Measurements from ENCODE around the gene LIN54. TPM values are rescaled to one million over a fixed set of nuclear protein-coding genes. Genes with fewer than 3 reads are reported as not detected.

LIN54 gene
- total and polyA plus RNA-seq, 9 of the 15 experiments (the other 6 are each of a cell fraction or from before 2014, with no cell fraction given) = 2.2 to 22.5 (median 15.8) TPM

DNA sequence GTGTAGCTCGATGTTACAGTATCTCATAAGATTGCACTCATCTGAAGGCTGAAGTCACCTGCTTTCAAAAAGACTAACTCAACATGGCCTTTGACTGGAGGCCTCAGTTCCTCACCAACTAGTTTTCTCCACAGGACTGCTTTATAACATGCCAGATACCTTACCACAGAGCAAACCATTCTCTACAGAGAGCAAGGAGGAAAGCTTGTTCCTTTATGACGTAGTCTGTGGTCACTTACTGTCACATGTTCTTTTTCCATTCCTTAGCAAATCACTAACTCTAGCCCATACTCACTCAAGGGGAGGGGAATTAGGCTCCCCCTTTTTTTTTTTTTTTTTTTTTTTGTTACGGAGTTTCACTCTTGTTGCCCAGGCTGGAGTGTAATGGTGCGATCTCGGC, 106.9 kb downstream of the LIN54 start:
- no peaks in the 10 kb centered on the region for H3K27me3 ChIP-seq (ENCODE audit: control insufficient read depth in 2 of 2, insufficient read depth in 2 of 2, low read length in 2 of 2)
- H3K36me3 ChIP-seq (ENCODE audit: control insufficient read depth, insufficient read depth, low read length) = peaks cover 11% of the 10 kb centered on the region; the same call in 1 of the 3 replicates
- in situ Hi-C loops (cut with MboI) = no loop called here
- H3K4me3 ChIP-seq = no peak overlapping the region
- no peak for FAIRE-seq
- no peak overlapping the region for H3K27ac ChIP-seq (ENCODE audit: extremely low read depth, low read depth, low read length)
- WGBS (ENCODE audit: insufficient coverage, low coverage, missing lambda C conversion rate) = 64% methylated on average over 2 of the region's 5 CpGs
- peak in 1 of 4 experiments; percentile 12 for DNase-seq (ENCODE audit: extremely low read depth in 1 of 4, low spot score in 3 of 4)
- ChIA-PET POLR2A (interaction anchor here (1.3 to 2.2 kb wide), 2 partner anchors 8 to 15 kb away, joined by 3 to 8 read pairs; no protein-coding TSS in a partner anchor), CTCF (ENCODE audit: low intra/inter-chr PET ratio) (no interaction called here)
- peaks cover 39% of the 10 kb centered on the region for H3K79me2 ChIP-seq (ENCODE audit: control insufficient read depth, insufficient read depth, low read length)
- H3K9me1 ChIP-seq (ENCODE audit: control insufficient read depth, insufficient read depth, low read length) = no peaks in the 10 kb centered on the region
- BruUV-seq (replicated peaks) = no TSS peak
- H3K4me1 ChIP-seq (replicated peaks in 1 of 2; ENCODE audit: control insufficient read depth in 2 of 2, insufficient read depth in 2 of 2, low read length in 2 of 2) = peaks cover 5 to 14% of the 10 kb centered on the region in 2 experiments; a peak in 2 of 5 replicates
- no peak overlapping the region for H3K9ac ChIP-seq (ENCODE audit: insufficient read depth in 1 of 2, low read depth in 2 of 2, low read length in 2 of 2)
- no peak for TF ChIP-seq TCF7L2 (IDR thresholded peaks at IDR 0.05; ENCODE audit: low read depth, low read length)
- TF ChIP-seq, protein P1, sequence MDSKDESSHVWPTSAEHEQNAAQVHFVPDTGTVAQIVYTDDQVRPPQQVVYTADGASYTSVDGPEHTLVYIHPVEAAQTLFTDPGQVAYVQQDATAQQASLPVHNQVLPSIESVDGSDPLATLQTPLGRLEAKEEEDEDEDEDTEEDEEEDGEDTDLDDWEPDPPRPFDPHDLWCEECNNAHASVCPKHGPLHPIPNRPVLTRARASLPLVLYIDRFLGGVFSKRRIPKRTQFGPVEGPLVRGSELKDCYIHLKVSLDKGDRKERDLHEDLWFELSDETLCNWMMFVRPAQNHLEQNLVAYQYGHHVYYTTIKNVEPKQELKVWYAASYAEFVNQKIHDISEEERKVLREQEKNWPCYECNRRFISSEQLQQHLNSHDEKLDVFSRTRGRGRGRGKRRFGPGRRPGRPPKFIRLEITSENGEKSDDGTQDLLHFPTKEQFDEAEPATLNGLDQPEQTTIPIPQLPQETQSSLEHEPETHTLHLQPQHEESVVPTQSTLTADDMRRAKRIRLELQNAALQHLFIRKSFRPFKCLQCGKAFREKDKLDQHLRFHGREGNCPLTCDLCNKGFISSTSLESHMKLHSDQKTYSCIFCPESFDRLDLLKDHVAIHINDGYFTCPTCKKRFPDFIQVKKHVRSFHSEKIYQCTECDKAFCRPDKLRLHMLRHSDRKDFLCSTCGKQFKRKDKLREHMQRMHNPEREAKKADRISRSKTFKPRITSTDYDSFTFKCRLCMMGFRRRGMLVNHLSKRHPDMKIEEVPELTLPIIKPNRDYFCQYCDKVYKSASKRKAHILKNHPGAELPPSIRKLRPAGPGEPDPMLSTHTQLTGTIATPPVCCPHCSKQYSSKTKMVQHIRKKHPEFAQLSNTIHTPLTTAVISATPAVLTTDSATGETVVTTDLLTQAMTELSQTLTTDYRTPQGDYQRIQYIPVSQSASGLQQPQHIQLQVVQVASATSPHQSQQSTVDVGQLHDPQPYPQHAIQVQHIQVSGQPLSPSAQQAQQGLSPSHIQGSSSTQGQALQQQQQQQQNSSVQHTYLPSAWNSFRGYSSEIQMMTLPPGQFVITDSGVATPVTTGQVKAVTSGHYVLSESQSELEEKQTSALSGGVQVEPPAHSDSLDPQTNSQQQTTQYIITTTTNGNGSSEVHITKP (IDR thresholded peaks at IDR 0.05; ENCODE audit: partially characterized antibody) = peak; percentile 58
- TF ChIP-seq HMGN3 (IDR thresholded peaks at IDR 0.05; ENCODE audit: borderline replicate concordance, extremely low read depth, insufficient read length, low read depth, low read length) = no peak
- no peak for TF ChIP-seq ELF1 (tag; IDR thresholded peaks at IDR 0.05)
- no peak for ATAC-seq
- H3K9me3 ChIP-seq (replicated peaks; ENCODE audit: control insufficient read depth, insufficient read depth, low read depth, low read length) = no peaks in the 10 kb centered on the region
- intact Hi-C loops (cut with micrococcal nuclease) = loop anchor here (5.0 kb wide), 2 partner anchors 379 to 531 kb away; partner anchors contain the start of genes COQ2 and HNRNPD
- H4K20me1 ChIP-seq (replicated peaks; ENCODE audit: control insufficient read depth, insufficient read depth, low read length) = no peaks in the 10 kb centered on the region
- peak overlapping the region; percentile 22; the same call in 1 of the 2 replicates for H2AFZ ChIP-seq (ENCODE audit: low read depth, low read length)
- H3K4me2 ChIP-seq (ENCODE audit: insufficient read depth, low read length) = no peak overlapping the region
